AG09309 (cell line): ENCODE results near the gene NLGN1.

Experiments
- DNase-seq: peaks from one replicate; pipeline ENCODE4 v3.0.0-alpha.2; 2010; ENCODE audit warnings: low read depth
- H3K4me3 ChIP-seq: 2 replicates; pipeline ENCODE4 v1.5.1; 2011; ENCODE audit warnings: mild to moderate bottlenecking, low read depth, low read length, moderate library complexity; ENCODE audit not compliant: control insufficient read depth
- TF ChIP-seq, protein P1 (sequence below): IDR thresholded peaks from 2 replicates; pipeline ENCODE4 v1.5.1; 2011; ENCODE audit warnings: mild to moderate bottlenecking, low read depth, low read length, inconsistent platforms; ENCODE audit not compliant: insufficient read depth, control insufficient read depth; ENCODE audit errors: missing control alignments

NLGN1 gene

GRCh38 chr3:174268586-174268985 lies 871.0 kb downstream of the NLGN1 start:
- DNase-seq, result no peak
- TF ChIP-seq, protein P1, sequence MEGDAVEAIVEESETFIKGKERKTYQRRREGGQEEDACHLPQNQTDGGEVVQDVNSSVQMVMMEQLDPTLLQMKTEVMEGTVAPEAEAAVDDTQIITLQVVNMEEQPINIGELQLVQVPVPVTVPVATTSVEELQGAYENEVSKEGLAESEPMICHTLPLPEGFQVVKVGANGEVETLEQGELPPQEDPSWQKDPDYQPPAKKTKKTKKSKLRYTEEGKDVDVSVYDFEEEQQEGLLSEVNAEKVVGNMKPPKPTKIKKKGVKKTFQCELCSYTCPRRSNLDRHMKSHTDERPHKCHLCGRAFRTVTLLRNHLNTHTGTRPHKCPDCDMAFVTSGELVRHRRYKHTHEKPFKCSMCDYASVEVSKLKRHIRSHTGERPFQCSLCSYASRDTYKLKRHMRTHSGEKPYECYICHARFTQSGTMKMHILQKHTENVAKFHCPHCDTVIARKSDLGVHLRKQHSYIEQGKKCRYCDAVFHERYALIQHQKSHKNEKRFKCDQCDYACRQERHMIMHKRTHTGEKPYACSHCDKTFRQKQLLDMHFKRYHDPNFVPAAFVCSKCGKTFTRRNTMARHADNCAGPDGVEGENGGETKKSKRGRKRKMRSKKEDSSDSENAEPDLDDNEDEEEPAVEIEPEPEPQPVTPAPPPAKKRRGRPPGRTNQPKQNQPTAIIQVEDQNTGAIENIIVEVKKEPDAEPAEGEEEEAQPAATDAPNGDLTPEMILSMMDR, result no peak
- H3K4me3 ChIP-seq, result no peak overlapping the region

GRCh38 chr3:174270841-174271240 lies 873.3 kb downstream of the NLGN1 start:
- DNase-seq, result peak; percentile 57
- no peak overlapping the region for H3K4me3 ChIP-seq
- TF ChIP-seq, protein P1, result no peak

DNA sequence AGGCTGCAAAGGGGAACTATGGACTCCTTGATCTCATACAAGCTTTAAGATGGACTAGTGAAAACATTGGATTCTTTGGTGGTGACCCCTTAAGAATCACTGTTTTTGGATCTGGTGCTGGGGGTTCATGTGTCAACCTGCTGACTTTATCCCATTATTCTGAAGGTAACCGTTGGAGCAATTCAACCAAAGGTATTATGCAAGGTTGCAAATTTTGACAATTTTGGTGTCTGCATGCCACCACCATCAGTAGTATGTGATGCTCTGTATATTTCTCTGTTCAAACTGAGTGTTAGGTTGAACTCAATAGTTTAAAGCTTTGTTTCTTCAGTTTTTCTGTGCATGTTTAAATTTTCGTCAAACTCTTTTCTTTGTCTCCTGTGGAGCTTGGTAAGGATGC lies 877.8 kb downstream of the NLGN1 start:
- H3K4me3 ChIP-seq, result no peak overlapping the region
- TF ChIP-seq, protein P1, result no peak
- DNase-seq, result no peak

DNA sequence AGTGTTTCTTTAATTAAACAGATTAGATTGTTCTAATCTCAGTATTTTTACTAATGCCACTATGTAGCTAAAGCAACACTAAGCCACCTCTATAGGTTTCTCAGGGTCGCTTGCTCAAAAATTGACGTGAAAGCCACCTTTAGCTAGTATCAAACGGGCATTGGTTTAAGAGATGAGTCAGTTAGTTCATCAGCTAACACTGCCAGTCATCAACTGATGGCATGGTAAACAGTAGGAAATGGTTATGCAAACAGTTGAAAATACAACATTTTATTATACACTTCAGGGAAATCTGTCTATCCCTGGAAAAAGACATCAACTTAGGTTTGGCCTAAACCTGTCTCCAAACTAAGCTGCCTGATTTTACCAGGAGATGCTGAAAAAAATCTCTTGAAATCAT lies 879.3 kb downstream of the NLGN1 start:
- DNase-seq, result no peak
- no peak overlapping the region for H3K4me3 ChIP-seq
- TF ChIP-seq, protein P1, result no peak

- H3K4me3 ChIP-seq, result no peak overlapping the region
These were observed 880.5 kb downstream of the NLGN1 start for GRCh38 chr3:174278094-174278493.

GRCh38 chr3:174280186-174280585 lies 882.6 kb downstream of the NLGN1 start:
- TF ChIP-seq, protein P1, result no peak
- H3K4me3 ChIP-seq, result no peak overlapping the region
- no peak for DNase-seq

More at GRCh38 chr3:174278094-174278493, 880.5 kb downstream of the NLGN1 start:
- no peak for DNase-seq
- TF ChIP-seq, protein P1, result no peak
